Superior temporal gyrus (tissue), 1 donor: ENCODE data around the gene EXOC3.
"Not testable (repeated sequence)": the region's sequence is repeated elsewhere in the genome, so short reads cannot be mapped to it uniquely, and the experiment has no call there.

Source experiments
- DNase-seq: peaks from one replicate; pipeline ENCODE4 v3.0.0-alpha.2; 2016; ENCODE audit errors: extremely low spot score

Gene EXOC3

GRCh38 chr5:502325-503079 is 59.5 kb downstream of the EXOC3 start:
- DNase-seq, result no peak

- no peak for DNase-seq
Measured at GRCh38 chr5:504326-505154, 61.6 kb downstream of the EXOC3 start.

- DNase-seq, result no peak
Measured at GRCh38 chr5:505951-506525, 63.1 kb downstream of the EXOC3 start.

- not testable (repeated sequence) for DNase-seq
Measured at GRCh38 chr5:507986-508575, 65.1 kb downstream of the EXOC3 start.

- no peak for DNase-seq
Measured at GRCh38 chr5:509611-510185, 66.7 kb downstream of the EXOC3 start.

- DNase-seq, result no peak
Measured at GRCh38 chr5:510521-510920, 67.5 kb downstream of the EXOC3 start.

- no peak for DNase-seq
Measured at GRCh38 chr5:511476-511875, 68.5 kb downstream of the EXOC3 start.

- no peak for DNase-seq
Measured at GRCh38 chr5:513216-514100, 70.5 kb downstream of the EXOC3 start.

GRCh38 chr5:514101-514485 is 71.1 kb downstream of the EXOC3 start:
- DNase-seq, result no peak

- DNase-seq, result no peak
Measured at GRCh38 chr5:514673-515072, 71.7 kb downstream of the EXOC3 start.

GRCh38 chr5:515273-515836 is 72.4 kb downstream of the EXOC3 start:
- DNase-seq, result no peak

GRCh38 chr5:516338-516925 is 73.5 kb downstream of the EXOC3 start:
- no peak for DNase-seq
